ENCODE results near the gene ULK4. TPM values are rescaled to one million over a fixed set of nuclear protein-coding genes. Genes with fewer than 3 reads are reported as not detected.
"Not testable (repeated sequence)": the region's sequence is repeated elsewhere in the genome, so short reads cannot be mapped to it uniquely, and the experiment has no call there.

ULK4 gene
- total RNA-seq, 1 donor from 2014 or later: 18.4 TPM

DNA sequence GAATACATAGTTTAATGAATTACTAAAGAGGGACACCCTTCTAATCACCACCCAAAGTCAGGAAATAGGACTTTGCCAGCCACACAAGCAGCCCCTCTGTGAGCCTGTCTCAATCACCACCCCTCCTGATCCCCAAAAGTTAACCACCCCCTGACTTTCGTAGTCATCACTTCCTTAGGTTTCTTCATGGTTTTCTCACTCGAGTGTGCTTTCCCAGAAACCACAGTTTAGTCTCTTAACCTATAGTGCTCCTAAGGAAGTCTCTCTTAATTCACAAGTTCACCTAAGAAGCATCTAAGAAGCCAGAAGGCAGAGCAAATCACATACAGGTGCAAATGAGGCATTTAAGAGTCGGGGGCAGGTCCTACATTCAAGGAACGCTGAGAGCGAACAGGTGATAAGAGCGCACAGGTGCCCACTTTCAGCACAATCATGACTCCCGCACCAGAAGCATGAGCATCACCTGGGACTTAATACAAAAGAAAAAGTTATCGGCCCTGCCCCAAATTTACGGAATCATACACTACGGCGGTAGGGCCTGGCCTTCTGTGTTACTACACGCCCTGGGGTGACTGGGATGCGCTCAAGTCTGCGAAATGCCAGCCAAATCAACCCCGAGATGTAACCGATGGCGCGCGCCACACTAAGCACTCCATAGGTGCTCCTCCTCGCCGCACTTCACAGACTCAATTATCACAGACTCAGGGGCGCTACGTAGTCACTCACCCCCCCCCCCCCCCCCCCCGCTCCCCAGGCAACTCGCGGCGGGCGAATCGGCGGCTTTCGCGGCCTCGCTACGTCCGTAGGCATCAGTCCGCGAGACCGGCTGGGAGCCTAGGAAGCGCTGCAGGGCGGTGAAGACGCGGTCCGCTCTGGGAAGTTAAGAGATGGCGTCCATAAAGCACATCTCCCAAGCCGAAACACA is 815 bp downstream of the ULK4 start:
- DNase-seq (ENCODE audit: low spot score): no peak

DNA sequence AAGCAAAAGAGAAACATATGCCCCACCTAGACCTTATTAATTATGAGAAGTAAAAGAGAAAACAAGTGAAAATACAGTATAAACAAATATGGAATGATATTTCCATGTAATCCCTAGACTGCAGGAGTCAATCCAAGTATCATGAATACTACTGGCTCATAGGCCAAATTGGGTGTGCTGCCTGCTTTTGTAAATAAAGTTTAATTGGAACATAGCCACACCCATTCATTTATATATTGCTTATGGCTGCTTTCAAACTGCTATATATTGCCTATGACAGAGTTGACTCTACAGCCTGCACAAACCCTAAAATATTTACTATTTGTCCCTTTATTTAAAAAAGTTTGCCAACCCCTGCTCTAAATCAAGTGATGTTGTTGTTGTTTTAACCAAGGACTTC is 5.3 kb downstream of the ULK4 start:
- DNase-seq (ENCODE audit: low spot score): no peak

DNA sequence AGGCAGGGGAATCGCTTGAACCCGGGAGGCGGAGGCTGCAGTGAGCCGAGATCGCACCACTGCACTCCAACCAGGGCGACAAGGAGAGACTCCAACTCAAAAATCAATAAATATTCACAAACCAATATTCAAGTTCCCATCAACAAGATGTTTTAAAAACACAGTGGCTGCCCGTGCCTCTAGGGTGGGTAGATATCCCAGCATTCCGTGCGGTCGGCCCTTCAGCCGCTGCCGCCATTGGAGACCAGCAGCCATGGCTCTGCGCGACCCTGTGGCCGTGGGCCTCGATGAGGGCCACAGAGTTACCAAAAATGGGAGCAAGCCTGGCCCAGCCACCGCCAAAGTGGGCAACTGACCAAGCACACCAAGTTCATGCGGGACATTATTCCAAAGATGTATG is 6.7 kb downstream of the ULK4 start:
- DNase-seq (ENCODE audit: low spot score): no peak

DNA sequence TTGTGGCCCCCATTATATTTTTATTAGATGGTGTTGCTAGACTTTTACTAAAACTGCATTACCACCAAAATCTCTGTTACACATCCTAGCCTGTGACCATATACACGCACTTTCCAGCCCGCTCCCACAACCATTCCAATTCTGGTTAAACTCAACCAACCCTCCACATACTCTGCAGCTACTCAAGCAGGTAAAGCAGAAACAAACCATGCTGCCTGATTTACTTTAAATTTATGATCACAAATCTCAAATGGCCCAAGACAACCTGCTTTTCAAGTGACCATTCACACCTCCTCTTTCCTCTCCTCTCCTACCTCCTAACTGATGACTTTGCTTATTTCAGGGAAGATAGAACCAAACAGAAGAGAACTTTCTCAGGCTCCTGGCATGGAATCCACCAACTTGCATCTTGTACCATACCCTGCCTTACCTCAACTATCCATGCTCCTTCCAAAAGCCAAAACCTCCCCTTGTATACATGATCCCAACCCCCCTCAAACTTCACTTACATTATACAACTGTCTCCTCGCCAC is 18.5 kb downstream of the ULK4 start:
- DNase-seq (ENCODE audit: low spot score): no peak

DNA sequence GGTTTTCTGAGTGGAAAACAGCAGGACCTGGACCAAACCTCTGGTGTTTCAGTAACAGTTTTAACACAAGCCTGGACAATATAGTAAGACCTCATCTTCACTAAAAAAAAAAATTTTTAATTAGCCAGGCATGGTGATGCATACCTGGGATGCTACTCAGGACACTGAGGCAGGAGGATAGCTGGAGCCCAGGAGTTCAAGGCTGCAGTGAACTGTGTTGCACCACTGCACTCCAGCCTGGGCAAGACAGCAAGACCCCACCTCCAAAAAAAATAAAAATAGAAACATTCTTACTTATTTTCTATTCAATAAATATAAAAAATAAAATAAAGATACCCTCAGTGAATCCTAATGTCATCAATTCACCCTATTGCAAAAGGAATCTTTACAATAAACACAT is 21.5 kb downstream of the ULK4 start:
- DNase-seq (ENCODE audit: low spot score): no peak

DNA sequence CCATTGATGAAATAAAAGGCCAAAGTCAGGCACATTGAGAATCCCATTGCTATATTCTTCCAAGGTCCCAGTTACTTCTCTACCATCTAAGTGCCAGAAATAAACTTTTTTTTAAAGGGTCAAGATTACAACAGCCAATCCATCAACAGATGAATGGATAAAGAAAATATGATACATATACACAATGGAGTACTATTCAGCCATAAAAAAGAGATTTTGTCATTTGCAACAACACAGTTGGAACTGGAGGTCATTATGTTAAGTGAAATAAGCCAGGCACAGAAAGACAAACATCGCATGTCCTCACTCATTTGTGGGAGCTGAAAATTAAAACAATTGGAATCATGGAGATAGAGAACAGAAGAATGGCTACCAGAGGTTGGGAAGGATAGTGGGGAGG is 25.5 kb downstream of the ULK4 start:
- no peak for DNase-seq (ENCODE audit: low spot score)

DNA sequence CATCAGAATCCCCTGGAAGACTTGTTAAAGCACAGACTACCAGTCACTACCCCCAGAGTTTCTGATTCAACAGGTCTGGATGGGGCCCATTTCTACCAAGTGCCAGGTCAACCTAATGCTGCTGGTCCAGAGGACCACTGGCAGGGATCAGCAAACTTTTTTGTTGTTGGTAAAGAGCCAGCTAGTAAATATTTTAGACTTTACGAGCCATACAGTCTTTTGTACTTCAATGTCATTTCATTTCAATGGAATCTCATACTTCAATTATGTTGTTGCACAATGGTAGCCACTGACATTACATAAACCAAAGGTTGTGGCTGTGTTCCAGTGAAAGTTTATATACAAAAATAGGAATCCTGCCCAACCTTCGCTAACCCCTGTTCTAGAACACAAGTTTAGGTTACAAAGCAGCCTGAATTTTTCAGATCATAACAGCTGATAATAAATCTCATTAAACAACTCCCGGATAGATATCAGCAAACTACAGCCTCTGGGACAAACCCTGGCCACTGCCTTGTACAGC is 28.7 kb downstream of the ULK4 start:
- peak; percentile 43 for DNase-seq (ENCODE audit: low spot score)

DNA sequence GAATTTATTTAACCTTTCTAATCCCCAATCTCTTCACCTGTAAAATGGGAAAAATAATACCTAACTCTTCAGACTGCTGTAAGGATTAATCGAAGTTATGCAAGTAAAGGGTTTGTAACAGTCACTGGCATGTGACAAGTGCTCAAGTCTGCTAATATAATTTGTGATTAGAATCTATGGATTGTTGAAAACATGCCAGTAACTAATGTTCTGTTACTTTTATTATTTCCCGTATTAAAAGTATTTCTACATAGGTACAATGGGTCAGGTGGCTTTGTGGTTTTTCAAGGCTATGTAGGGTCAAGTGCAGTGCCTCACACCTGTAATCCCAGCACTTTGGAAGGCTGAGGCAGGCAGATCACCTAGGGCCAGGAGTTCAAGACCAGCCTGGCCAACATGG is 29.4 kb downstream of the ULK4 start:
- no peak for DNase-seq (ENCODE audit: low spot score)

DNA sequence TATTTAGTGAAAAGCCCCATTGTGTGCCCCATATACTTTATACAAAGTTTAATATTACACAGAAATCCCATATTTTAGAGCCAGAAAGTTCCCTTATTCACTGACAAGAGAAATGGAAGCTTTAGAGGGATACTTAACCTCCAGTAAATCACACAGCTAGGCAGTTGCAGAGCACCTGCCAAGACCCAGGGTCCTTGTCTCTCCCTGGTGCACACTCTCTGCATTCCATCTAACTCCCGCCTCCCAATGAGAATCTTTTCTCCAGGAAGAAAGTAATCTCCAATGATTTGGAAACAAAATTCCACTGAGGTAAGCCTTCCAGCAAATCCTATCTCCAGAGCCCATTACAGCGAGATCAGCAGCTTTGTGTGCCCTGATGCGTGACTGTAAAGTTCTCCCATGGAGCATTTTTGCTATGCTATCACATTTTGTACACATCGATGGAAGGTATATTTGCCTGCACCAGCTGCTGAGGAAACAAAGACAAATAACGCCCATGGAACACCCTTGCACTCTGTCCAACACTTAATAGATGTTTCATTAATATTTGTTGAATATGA is 41.4 kb downstream of the ULK4 start:
- no peak for DNase-seq (ENCODE audit: low spot score)

DNA sequence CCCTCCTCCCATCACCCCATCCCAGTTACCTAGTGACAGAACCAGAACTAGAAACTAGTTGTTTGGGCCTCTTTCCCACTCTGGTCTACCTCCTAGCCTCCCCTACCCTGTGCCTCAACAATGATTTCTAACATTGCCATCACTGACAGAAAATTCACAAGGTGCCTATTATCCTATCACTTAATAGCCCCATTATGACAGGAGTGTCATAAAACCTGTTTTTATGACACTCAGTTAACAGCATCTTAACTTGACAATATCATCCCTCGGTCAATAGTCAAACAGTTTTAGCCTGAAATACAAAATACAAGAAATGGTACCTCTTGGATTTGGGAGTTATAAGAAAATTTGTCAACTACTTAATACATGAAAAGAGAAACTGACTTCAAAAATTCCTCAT is 46.5 kb downstream of the ULK4 start:
- no peak for DNase-seq (ENCODE audit: low spot score)

DNA sequence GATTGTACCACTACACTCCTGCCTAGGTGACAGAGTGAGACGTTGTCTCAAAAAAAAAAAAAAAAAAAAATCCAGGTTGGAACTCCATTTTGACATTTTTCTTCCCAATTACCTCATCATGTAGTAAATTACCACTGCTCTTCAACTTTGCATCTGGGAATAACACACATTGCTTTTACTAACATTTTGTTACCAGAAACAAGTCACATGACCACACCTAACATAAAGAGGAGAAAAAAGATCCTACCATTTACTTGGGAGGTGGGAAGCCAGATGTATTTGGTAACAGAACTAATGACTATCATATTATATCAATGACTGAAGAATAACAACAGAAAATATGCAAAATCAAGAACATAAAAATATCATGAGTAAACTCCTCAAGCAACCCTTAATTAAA is 49.6 kb downstream of the ULK4 start:
- no peak for DNase-seq (ENCODE audit: low spot score)

DNA sequence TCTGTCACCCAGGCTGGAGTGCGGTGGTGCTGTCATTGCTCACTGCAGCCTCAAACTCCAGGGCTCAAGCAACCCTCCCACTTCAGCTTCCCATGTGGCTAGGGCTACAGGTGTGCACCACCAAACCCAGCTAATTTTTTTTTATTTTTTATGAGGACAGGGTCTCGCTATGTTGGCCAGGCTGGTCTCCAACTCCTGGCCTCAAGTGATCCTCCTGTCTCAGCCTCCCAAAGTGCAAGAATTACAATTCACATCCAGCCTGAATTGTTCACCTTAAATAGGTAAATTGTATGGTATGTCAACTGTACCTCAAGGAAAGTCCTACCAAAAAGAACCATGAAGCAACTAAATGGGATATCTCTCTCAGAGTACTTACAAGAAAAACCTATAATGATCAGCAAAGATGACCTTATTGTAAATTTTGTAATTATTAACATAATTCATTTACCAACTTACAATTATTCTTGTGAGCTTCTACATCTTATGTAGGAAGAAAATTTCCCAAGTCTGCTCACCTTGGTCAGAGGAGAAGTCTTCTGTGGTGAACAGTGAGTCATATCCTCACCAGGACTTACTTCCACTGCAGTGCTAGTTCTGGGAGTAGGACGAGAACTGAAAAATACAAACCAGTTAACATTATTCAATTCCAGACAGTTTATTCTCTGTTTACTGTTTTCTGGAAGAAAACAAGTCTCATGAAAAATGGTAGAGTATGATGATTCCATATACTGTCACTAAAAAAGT is 54.4 kb downstream of the ULK4 start:
- no peak for DNase-seq (ENCODE audit: low spot score)

DNA sequence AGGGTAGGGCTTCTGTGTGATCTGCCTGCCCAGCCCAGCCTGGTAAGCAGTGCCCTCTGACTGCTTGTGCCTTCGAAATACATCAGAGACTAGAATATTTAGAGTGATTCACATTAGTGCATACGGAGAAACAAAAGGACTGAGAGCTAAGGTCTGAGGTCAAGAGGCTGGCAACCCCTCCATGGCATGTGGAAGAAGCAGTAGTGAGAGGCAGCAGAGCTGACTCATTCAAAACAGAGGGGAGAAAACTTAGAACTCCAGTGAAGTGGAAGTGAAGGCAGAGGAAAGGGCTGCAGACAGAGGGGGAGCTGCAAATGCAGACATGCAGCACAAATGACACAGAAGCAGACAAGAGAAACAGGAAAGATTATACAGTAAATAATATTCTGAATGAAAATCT is 61.6 kb downstream of the ULK4 start:
- no peak for DNase-seq (ENCODE audit: low spot score)

DNA sequence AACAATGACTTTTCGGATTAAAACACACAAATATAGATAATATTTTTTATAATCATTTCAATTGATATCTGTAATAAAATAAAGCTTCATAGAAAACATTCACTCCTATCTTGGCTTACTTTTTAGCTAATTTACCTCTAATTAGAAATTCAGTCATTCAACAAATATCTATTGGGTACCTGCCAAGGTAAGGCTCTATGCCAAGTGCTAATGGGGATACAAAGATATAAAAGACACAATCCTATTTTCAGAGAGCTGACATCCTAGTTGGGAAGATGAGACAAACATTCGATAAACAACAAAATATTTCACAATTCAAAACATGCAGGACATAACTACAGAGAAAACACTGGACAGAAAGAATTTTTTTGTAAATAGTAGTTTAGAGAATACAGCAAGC is 63.3 kb downstream of the ULK4 start:
- no peak for DNase-seq (ENCODE audit: low spot score)

DNA sequence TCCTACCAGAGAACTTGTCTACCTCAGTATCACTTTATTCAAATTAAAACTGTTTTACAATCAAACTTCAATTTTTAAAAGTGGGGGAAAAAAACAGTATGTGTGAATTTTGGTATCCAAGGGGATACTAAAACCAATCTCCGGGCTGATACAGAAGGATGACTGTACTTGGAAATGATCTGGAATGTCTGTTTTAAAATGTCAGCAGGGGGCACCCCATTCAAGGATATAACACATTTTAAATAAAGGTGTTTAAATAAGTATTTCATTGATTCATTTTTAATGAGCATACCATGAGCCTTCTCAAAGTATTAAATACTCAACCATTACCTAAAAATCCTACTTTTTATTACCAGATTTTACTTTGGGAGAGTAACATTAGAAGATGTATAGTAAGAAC is 67.9 kb downstream of the ULK4 start:
- DNase-seq (ENCODE audit: low spot score): no peak

DNA sequence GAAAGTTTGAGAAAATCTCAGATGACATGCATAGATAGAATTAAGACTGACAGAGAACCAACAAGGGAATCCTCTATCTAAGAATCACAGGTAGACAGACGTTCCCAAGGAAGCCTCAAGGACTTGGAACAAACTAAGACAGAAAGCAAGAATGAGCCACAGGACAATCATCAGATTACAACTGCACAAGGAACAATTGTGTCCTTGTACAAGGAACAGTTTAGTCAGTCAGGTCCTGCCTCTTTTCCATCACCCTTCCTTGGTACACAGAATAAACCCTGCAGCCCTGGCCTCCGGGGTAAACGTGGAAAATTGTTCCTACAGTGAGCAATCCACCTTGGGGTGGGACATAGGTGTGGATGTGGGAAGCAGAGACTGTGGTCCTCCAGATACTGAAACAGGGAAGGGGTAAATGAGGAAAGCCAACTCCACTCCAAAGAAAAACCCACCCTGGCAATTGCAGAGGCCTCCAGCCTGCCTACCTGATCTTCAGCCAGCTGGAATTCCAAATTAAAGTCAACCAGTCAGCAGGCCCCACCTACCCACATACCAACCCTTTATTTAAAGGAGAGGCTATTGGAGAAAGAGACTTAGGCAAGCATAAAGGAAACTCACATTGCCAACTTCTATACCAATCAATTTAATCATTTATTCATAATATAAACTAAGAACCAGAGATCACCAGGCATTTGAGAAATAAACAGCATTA is 73.4 kb downstream of the ULK4 start:
- no peak for DNase-seq (ENCODE audit: low spot score)

DNA sequence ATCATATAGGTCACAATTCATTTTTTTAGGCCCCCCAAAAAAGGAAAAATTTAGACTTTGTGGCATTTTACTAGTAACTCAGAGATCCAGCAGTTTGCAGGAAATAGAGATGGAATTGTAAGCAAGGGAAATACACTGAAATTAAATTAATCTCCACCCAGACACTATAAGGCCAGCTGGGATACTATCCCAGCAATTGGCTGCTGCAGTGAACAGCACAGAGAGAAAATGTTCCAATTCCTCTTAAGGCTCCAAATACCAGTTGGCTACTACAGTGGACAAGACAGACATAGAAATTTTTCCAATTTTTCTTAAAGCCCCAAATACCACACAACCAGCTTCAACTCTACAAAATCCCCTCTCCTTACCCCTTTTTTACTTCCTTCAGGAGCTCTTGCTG is 78.9 kb downstream of the ULK4 start:
- no peak for DNase-seq (ENCODE audit: low spot score)

DNA sequence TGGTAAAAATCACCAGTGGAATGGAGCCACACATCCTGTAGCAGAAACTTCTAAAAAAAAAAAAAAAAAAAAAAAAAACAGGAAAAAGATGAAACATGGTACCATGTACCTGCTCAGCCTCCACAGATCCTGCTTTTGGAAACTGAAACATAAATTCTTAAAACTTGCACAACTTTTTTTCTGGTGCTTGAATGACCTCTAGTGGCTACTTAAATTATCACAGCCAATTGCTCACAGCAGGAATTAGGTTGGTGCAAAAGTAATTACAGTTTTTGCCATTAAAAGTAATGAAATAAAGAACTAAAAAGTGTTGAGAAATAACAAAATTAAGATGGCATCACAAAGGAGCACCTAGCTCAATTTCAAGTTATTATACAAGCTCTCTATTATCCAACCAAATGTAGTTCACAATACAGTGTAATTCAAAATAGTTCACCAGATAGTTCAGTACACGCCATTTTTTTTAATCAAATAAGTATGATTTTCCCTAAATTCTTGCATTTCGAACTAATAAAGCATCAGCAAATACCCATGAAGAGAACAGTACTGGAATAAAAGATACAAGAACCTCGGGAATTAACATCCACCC is 80.6 kb downstream of the ULK4 start:
- no peak for DNase-seq (ENCODE audit: low spot score)

DNA sequence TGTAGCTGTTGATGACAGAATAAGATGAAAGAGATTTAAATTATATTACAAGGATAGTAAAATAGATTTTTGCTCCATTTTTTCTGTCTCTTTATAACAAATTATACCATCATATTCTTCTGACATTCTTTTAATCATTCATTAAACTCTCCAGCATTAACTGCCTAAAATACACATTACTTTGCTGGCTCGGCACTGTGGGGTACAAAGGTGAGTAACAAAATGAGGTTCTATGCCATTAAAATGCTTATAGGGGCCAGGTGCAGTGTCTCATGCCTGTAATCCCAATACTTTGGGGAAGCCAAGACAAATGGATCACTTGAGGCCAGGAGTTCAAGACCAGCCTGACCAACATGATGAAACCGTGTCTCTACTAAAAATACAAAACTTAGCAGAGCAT is 81.5 kb downstream of the ULK4 start:
- DNase-seq (ENCODE audit: low spot score): no peak

DNA sequence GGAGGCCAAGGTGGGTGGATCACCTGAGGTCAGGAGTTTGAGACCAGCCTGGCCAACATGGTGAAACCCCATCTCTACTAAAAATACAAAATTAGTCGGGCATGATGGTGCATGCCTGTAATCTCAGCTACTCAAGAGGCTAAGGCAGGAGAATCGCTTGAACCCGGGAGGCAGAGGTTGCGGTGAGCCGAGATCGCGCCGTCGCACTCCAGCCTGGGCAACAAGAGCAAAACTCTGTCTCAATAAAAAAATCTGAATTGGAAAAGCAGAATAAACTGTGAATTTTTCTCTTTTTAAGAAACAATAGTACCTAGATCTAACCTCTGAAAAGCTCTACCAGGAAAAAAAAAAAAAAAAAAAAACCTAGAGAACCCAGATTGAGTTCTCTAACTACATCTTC is 84.2 kb downstream of the ULK4 start:
- not testable (repeated sequence) for DNase-seq (ENCODE audit: low spot score)

DNA sequence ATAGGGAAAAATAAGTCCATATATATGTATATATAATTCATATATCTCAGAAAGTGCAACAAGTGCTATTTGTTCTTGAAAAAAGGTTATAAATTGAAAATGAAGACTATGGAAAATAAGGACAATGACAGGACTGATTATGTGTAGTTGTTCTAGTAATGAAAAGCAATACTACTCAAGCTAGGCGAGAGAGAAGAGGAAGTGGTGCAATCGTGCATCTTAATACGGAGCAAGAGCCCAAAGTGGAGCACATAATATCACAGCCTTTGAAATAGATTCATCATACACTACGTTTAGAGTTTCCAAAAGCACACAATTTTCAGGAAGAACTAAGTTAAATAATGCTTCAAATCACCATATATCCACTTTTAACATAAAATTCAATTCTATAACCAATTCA is 87.9 kb downstream of the ULK4 start:
- no peak for DNase-seq (ENCODE audit: low spot score)
